OCI-LY7 (cell line): Measurements from ENCODE around the gene GLG1. TPM values are rescaled to one million over a fixed set of nuclear protein-coding genes. Genes with fewer than 3 reads are reported as not detected.

Experiments
- BruUV-seq: library from RNA; stranded (reverse); fragments of 400-500 nt; replicated peaks from 2 replicates; lab custom pipeline; 2021; lab: Mats Ljungman, UMichigan
- CTCF ChIA-PET: fragments of 300-600 bp; sonication (Branson Sonifier 250); formaldehyde crosslinking; loops from one replicate; lab custom pipeline; 2022; ENCODE audit warnings: antibody characterized with exemption; ENCODE audit not compliant: unreplicated experiment; lab: Charles Lee
- POLR2A ChIA-PET: fragments of 300-600 bp; sonication (Branson Sonifier 250); formaldehyde crosslinking; loops from one replicate; lab custom pipeline; 2022; ENCODE audit warnings: antibody characterized with exemption; lab: Charles Lee
- DNase-seq: peaks from one replicate; pipeline ENCODE4 v3.0.0-alpha.2; 2015; ENCODE audit warnings: low spot score
- H2AFZ ChIP-seq: fragments of 200-600 bp; sonication (generic), shearing (Covaris generic); 2 replicates; pipeline ENCODE4 v1.6.1; 2014; ENCODE audit warnings: mild to moderate bottlenecking, antibody characterized with exemption, low read length, moderate library complexity
- H3K27ac ChIP-seq: fragments of 200-600 bp; sonication (generic); 2 replicates; pipeline ENCODE4 v1.5.1; 2014; ENCODE audit warnings: mixed run types, low read depth, mild to moderate bottlenecking, moderate library complexity, low read length, inconsistent platforms; ENCODE audit not compliant: poor library complexity, severe bottlenecking
- H3K36me3 ChIP-seq: fragments of 200-600 bp; sonication (generic); 2 replicates; pipeline ENCODE4 v1.6.1; 2014; ENCODE audit warnings: mild to moderate bottlenecking, antibody characterized with exemption, low read length, moderate library complexity, mixed read lengths; ENCODE audit not compliant: insufficient read depth
- H3K4me1 ChIP-seq: fragments of 200-600 bp; sonication (generic); 2 replicates; pipeline ENCODE4 v1.5.1; 2014; ENCODE audit warnings: mild to moderate bottlenecking, low read length; ENCODE audit not compliant: insufficient read depth, poor library complexity, severe bottlenecking
- H3K4me2 ChIP-seq: fragments of 200-600 bp; sonication (generic); 2 replicates; pipeline ENCODE4 v1.6.1; 2014; ENCODE audit warnings: mild to moderate bottlenecking, low read length
- H3K4me3 ChIP-seq: fragments of 200-600 bp; sonication (generic); 2 replicates; pipeline ENCODE4 v1.5.1; 2014; ENCODE audit warnings: mild to moderate bottlenecking, low read depth, low read length; ENCODE audit not compliant: poor library complexity, severe bottlenecking
- H3K79me2 ChIP-seq: fragments of 200-600 bp; sonication (generic); 2 replicates; pipeline ENCODE4 v1.6.1; 2016; ENCODE audit warnings: low read depth, mild to moderate bottlenecking, low read length, moderate library complexity, mixed read lengths; ENCODE audit not compliant: insufficient read depth
- H3K9me2 ChIP-seq: fragments of 200-600 bp; sonication (generic); 2 replicates; pipeline ENCODE4 v1.6.1; 2016; ENCODE audit warnings: mild to moderate bottlenecking, low read length, mixed read lengths; ENCODE audit not compliant: insufficient read depth
- H3K9me3 ChIP-seq: fragments of 200-600 bp; sonication (generic); 2 replicates; pipeline ENCODE4 v1.6.1; 2014; ENCODE audit warnings: mild to moderate bottlenecking, mixed run types, low read length, mixed read lengths
- H4K20me1 ChIP-seq: fragments of 200-600 bp; sonication (generic); 2 replicates; pipeline ENCODE4 v1.6.1; 2014; ENCODE audit warnings: mild to moderate bottlenecking, antibody characterized with exemption, low read length, moderate library complexity, mixed read lengths; ENCODE audit not compliant: insufficient read depth
- EZH2phosphoT487 ChIP-seq: fragments of 200-600 bp; sonication (generic); IDR thresholded peaks from 2 replicates; pipeline ENCODE4 v1.6.1; 2018; ENCODE audit warnings: low read depth, borderline replicate concordance, mild to moderate bottlenecking, mixed run types, antibody characterized with exemption, low read length, moderate library complexity, mixed read lengths
- intact Hi-C: fragments of 100-400 bp; cut with micrococcal nuclease; formaldehyde crosslinking; loops from one replicate; pipeline ENCODE4 v1.10.0; 2022; ENCODE audit not compliant: unreplicated experiment
- total RNA-seq, 2 experiments: library from RNA; depleted of rRNA in 1 of 2; stranded (reverse); fragments of >200 nt in 1 of 2; shearing (Covaris generic) in 1 of 2; gene quantifications; 2 replicates each; pipeline ENCODE4 v1.2.3, GENCODE V29; 2014 to 2022
- TF ChIP-seq, protein P1 (sequence below): fragments of 200-600 bp; sonication (generic); conservative IDR thresholded peaks from 2 replicates; pipeline ENCODE4 v1.5.1; 2014; ENCODE audit warnings: mild to moderate bottlenecking, antibody characterized with exemption, low read length, moderate library complexity, mixed read lengths

Gene GLG1
- total RNA-seq, 2 experiments from 2014 or later: 40.4 to 69.8 TPM

DNA sequence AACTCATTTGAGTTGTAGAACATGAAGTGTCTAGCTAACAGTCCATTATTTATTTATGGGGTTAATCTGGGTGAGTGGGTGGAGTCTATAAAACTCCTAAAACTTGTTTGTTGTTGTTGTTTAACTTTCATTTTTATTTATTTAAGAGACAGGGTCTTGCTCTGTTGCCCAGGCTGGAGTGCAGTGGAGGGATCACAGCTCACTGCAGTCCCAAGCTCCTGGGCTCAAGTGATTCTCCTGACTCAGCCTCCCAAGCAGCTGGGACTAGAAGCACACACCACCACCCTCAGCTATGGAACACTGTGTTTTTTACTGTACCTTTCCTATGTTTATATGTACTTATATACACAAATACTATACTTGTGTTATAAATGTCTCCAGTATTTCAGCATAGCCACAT is 107.8 kb downstream of the GLG1 start:
- DNase-seq: no peak
- POLR2A ChIA-PET: interaction anchor here (0.6 kb wide), 1 partner anchor 519 kb away, joined by 5 read pairs; no protein-coding TSS in a partner anchor
- Histone ChIP-seq H3K9me2 (no peaks in the 10 kb centered on the region), H3K36me3 (peaks cover 45% of the 10 kb centered on the region), H3K27ac (no peak overlapping the region), H3K4me1 (peaks cover 7% of the 10 kb centered on the region), H4K20me1 (0 out of 2 replicates have a peak, but pooled peaks cover 2% of the 10 kb centered on the region), H2AFZ (no peak overlapping the region), H3K4me3 (no peak overlapping the region), H3K9me3 (no peaks in the 10 kb centered on the region), H3K79me2 (no peaks in the 10 kb centered on the region), H3K4me2 (no peak overlapping the region)
- BruUV-seq: no TSS peak
- TF ChIP-seq EZH2phosphoT487: no peak
- TF ChIP-seq, protein P1, sequence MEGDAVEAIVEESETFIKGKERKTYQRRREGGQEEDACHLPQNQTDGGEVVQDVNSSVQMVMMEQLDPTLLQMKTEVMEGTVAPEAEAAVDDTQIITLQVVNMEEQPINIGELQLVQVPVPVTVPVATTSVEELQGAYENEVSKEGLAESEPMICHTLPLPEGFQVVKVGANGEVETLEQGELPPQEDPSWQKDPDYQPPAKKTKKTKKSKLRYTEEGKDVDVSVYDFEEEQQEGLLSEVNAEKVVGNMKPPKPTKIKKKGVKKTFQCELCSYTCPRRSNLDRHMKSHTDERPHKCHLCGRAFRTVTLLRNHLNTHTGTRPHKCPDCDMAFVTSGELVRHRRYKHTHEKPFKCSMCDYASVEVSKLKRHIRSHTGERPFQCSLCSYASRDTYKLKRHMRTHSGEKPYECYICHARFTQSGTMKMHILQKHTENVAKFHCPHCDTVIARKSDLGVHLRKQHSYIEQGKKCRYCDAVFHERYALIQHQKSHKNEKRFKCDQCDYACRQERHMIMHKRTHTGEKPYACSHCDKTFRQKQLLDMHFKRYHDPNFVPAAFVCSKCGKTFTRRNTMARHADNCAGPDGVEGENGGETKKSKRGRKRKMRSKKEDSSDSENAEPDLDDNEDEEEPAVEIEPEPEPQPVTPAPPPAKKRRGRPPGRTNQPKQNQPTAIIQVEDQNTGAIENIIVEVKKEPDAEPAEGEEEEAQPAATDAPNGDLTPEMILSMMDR: no peak
- intact Hi-C loops: no loop called here
- CTCF ChIA-PET: no interaction called here

DNA sequence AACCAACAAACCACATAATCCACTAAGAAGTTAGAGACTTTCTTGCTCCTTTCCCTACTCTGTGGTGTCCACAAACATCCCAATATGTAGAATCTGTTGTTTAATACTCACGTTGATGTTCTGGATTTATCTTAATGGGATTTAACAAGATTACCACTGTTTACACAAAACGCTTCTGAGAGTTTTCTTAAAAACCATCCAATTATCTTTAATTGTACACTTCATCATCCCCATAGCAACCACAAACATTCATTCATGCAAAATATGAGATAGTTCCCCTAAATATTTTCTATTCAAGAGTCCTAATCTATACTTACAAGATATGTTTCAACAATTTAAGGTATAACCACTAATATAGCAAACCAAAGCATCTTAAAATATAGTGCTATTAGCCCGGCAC is 109.2 kb downstream of the GLG1 start:
- DNase-seq: no peak
- intact Hi-C loops: no loop called here
- POLR2A ChIA-PET: no interaction called here
- Histone ChIP-seq H4K20me1 (0 out of 2 replicates have a peak, but pooled peaks cover 2% of the 10 kb centered on the region), H3K4me2 (no peak overlapping the region), H3K36me3 (peaks cover 45% of the 10 kb centered on the region), H2AFZ (no peak overlapping the region), H3K27ac (no peak overlapping the region), H3K4me1 (no peaks in the 10 kb centered on the region), H3K9me3 (no peaks in the 10 kb centered on the region), H3K9me2 (no peaks in the 10 kb centered on the region), H3K4me3 (no peak overlapping the region), H3K79me2 (no peaks in the 10 kb centered on the region)
- TF ChIP-seq, protein P1: no peak
- TF ChIP-seq EZH2phosphoT487: no peak
- CTCF ChIA-PET: no interaction called here
- BruUV-seq: no TSS peak

DNA sequence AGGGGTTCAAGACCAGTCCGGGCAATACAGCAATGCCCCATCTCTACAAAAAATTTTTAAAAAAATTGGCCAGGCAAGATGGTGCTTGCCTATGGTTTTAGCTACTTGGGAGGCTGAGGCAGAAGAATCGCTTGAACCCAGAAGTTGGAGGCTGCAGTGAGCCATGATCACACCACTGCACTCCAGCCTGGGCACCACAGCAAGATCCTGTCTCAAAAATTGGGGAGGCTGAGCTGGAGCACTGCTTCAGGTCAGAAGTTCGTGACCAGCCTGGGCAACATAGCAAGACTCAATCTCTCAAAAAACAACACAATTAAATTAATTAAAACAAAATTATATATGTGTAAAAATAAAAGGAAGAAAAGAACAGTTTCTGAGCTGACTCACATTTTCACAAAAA is 110.9 kb downstream of the GLG1 start:
- intact Hi-C loops: no loop called here
- Histone ChIP-seq H3K4me2 (no peak overlapping the region), H3K4me3 (no peak overlapping the region), H3K9me3 (no peaks in the 10 kb centered on the region), H2AFZ (no peak overlapping the region), H3K4me1 (no peaks in the 10 kb centered on the region), H3K36me3 (peaks cover 43% of the 10 kb centered on the region), H4K20me1 (0 out of 2 replicates have a peak, but pooled peaks cover 2% of the 10 kb centered on the region), H3K9me2 (no peaks in the 10 kb centered on the region), H3K79me2 (no peaks in the 10 kb centered on the region), H3K27ac (no peak overlapping the region)
- ChIA-PET CTCF (no interaction called here), POLR2A (interaction anchor here (0.6 to 0.7 kb wide), 2 partner anchors 788 to 921 kb away, joined by 3 read pairs; no protein-coding TSS in a partner anchor)
- no peak for DNase-seq
- no TSS peak for BruUV-seq
- TF ChIP-seq, protein P1: no peak
- TF ChIP-seq EZH2phosphoT487: no peak
